PFSK-1 (cell line): Measurements from ENCODE around the gene YTHDF1.

ENCODE experiments used
- POLR2AphosphoS5 ChIP-seq: IDR thresholded peaks from 2 replicates; pipeline ENCODE4 v1.6.1; 2012; ENCODE audit warnings: low read depth, mild to moderate bottlenecking, control low read depth, low read length, moderate library complexity
- REST ChIP-seq, 2 experiments: IDR thresholded peaks; 2 replicates each; pipeline versions ENCODE4 v1.6.1 to v1.8.0; 2011 to 2012; ENCODE audit warnings: low read depth in 2 of 2, low read length in 2 of 2, control low read depth in 1 of 2, inconsistent platforms in 1 of 2, mild to moderate bottlenecking in 1 of 2, moderate library complexity in 1 of 2; ENCODE audit not compliant: insufficient read depth in 1 of 2
- TAF1 ChIP-seq: IDR thresholded peaks from 2 replicates; pipeline ENCODE4 v1.6.1; 2012; ENCODE audit warnings: low read length, control low read depth, borderline replicate concordance; ENCODE audit not compliant: insufficient read depth

GRCh38 chr20:63253438-63254231, 37.7 kb upstream of the YTHDF1 start:
- no peak for TF ChIP-seq REST (IDR thresholded peaks at IDR 0.05; ENCODE audit: insufficient read depth in 1 of 2, low read depth in 2 of 2, low read length in 2 of 2)
- no peak for TF ChIP-seq POLR2AphosphoS5
- TF ChIP-seq TAF1, result no peak
